Nephron (organoid): ENCODE data around the gene PRRC2B.

Experiments
- H3K27ac Mint-ChIP-seq, 3 experiments: 2 replicates each; pipeline ENCODE4 v1.8.0; 2020; ENCODE audit warnings: mixed read lengths in 3 of 3, mild to moderate bottlenecking in 2 of 3, moderate library complexity in 1 of 3
- H3K27me3 Mint-ChIP-seq: 2 replicates; pipeline ENCODE4 v1.8.0; 2021; ENCODE audit warnings: low read depth, mild to moderate bottlenecking, moderate library complexity, mixed read lengths
- H3K36me3 Mint-ChIP-seq: 2 replicates; pipeline ENCODE4 v1.8.0; 2020; ENCODE audit warnings: low read depth, mixed read lengths
- H3K4me1 Mint-ChIP-seq: 2 replicates; pipeline ENCODE4 v1.8.0; 2020; ENCODE audit warnings: mixed read lengths
- H3K4me3 Mint-ChIP-seq, 3 experiments: 2 replicates each; pipeline ENCODE4 v1.8.0; 2020; ENCODE audit warnings: mild to moderate bottlenecking in 3 of 3, mixed read lengths in 3 of 3, moderate library complexity in 2 of 3
- H3K9me3 Mint-ChIP-seq: 2 replicates; pipeline ENCODE4 v1.8.0; 2020; ENCODE audit warnings: mixed read lengths
- CTCF ChIP-seq, 3 experiments: fragments of 200-600 bp; sonication (generic); IDR thresholded peaks; one replicate each; pipeline ENCODE4 v1.5.0; 2021; ENCODE audit warnings: antibody characterized with exemption in 3 of 3; ENCODE audit not compliant: unreplicated experiment in 3 of 3

PRRC2B gene

GRCh38 chr9:131482343-131483006, 88.6 kb downstream of the PRRC2B start:
- H3K4me3 Mint-ChIP-seq: no peak overlapping the region
- H3K27ac Mint-ChIP-seq: no peak overlapping the region
- H3K27me3 Mint-ChIP-seq: no peaks in the 10 kb centered on the region
- peaks cover 80% of the 10 kb centered on the region for H3K36me3 Mint-ChIP-seq
- no peak for TF ChIP-seq CTCF (IDR thresholded peaks at IDR 0.05; ENCODE audit: unreplicated experiment in 3 of 3)
- no peaks in the 10 kb centered on the region for H3K9me3 Mint-ChIP-seq
- no peaks in the 10 kb centered on the region for H3K4me1 Mint-ChIP-seq

GRCh38 chr9:131483319-131484050, 89.6 kb downstream of the PRRC2B start:
- Mint-ChIP-seq H3K27me3 (no peaks in the 10 kb centered on the region), H3K4me1 (no peaks in the 10 kb centered on the region), H3K36me3 (peaks cover 82% of the 10 kb centered on the region), H3K4me3 (no peak overlapping the region), H3K9me3 (no peaks in the 10 kb centered on the region), H3K27ac (no peak overlapping the region)
- no peak for TF ChIP-seq CTCF (IDR thresholded peaks at IDR 0.05; ENCODE audit: unreplicated experiment in 3 of 3)

GRCh38 chr9:131484051-131484445, 90.2 kb downstream of the PRRC2B start:
- Mint-ChIP-seq H3K27ac (no peak overlapping the region), H3K36me3 (peaks cover 82% of the 10 kb centered on the region), H3K27me3 (no peaks in the 10 kb centered on the region), H3K4me3 (no peak overlapping the region), H3K4me1 (no peaks in the 10 kb centered on the region), H3K9me3 (no peaks in the 10 kb centered on the region)
- TF ChIP-seq CTCF (IDR thresholded peaks at IDR 0.05; ENCODE audit: unreplicated experiment in 3 of 3): no peak

GRCh38 chr9:131484560-131485185, 90.8 kb downstream of the PRRC2B start:
- H3K9me3 Mint-ChIP-seq: no peaks in the 10 kb centered on the region

GRCh38 chr9:131485206-131485605, 91.3 kb downstream of the PRRC2B start:
- no peak for TF ChIP-seq CTCF (IDR thresholded peaks at IDR 0.05; ENCODE audit: unreplicated experiment in 3 of 3)
- H3K4me3 Mint-ChIP-seq: no peak overlapping the region
- H3K36me3 Mint-ChIP-seq: peaks cover 82% of the 10 kb centered on the region
- H3K4me1 Mint-ChIP-seq: no peaks in the 10 kb centered on the region
- H3K27me3 Mint-ChIP-seq: no peaks in the 10 kb centered on the region
- no peaks in the 10 kb centered on the region for H3K9me3 Mint-ChIP-seq
- no peak overlapping the region for H3K27ac Mint-ChIP-seq

More at GRCh38 chr9:131484560-131485185, 90.8 kb downstream of the PRRC2B start:
- Mint-ChIP-seq H3K27me3 (no peaks in the 10 kb centered on the region), H3K36me3 (peaks cover 82% of the 10 kb centered on the region), H3K4me1 (no peaks in the 10 kb centered on the region), H3K4me3 (no peak overlapping the region), H3K27ac (no peak overlapping the region)
- TF ChIP-seq CTCF (IDR thresholded peaks at IDR 0.05; ENCODE audit: unreplicated experiment in 3 of 3): no peak
